ENCODE results near the gene RAF1. TPM values are rescaled to one million over a fixed set of nuclear protein-coding genes. Genes with fewer than 3 reads are reported as not detected.

The RAF1 gene
- total RNA-seq, 1 experiment from 2014 or later = 68.8 TPM

DNA sequence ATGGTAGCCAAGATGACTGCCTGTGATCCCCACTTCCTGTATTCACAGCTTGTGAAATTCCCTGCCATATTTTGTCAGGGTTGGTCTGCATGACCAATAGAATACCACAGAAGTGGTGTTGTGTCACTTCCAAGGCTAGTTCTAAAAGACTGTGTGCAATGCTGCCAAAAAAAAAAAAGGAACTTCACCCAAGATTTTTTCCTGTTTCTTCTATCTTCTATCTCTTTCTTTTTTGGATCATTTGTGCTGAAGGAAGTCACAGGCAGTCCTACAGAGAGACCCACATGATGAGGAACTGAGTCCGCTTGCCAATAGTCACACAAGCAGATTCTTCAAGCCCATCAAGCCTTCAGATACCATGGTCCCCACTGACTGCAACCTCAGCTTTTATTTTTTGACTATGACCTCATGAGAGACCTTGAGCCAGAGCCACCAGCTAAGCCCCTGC lies 18.1 kb upstream of the RAF1 start:
- H3K9me3 ChIP-seq (ENCODE audit: control insufficient read depth, insufficient read depth, low read depth, low read length) = no peaks in the 10 kb centered on the region
- H3K27me3 ChIP-seq (ENCODE audit: control insufficient read depth, insufficient read depth, low read length) = no peaks in the 10 kb centered on the region
- no peak for TF ChIP-seq SIN3A (IDR thresholded peaks at IDR 0.05; ENCODE audit: borderline replicate concordance, insufficient read depth, low read depth, low read length)
- no peak for TF ChIP-seq REST (IDR thresholded peaks at IDR 0.05; ENCODE audit: insufficient read depth in 1 of 2, low read depth in 2 of 2, low read length in 1 of 2)
- TF ChIP-seq TCF7L2 (IDR thresholded peaks at IDR 0.05; ENCODE audit: low read depth, low read length) = no peak
- TF ChIP-seq, protein P1, sequence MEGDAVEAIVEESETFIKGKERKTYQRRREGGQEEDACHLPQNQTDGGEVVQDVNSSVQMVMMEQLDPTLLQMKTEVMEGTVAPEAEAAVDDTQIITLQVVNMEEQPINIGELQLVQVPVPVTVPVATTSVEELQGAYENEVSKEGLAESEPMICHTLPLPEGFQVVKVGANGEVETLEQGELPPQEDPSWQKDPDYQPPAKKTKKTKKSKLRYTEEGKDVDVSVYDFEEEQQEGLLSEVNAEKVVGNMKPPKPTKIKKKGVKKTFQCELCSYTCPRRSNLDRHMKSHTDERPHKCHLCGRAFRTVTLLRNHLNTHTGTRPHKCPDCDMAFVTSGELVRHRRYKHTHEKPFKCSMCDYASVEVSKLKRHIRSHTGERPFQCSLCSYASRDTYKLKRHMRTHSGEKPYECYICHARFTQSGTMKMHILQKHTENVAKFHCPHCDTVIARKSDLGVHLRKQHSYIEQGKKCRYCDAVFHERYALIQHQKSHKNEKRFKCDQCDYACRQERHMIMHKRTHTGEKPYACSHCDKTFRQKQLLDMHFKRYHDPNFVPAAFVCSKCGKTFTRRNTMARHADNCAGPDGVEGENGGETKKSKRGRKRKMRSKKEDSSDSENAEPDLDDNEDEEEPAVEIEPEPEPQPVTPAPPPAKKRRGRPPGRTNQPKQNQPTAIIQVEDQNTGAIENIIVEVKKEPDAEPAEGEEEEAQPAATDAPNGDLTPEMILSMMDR (IDR thresholded peaks at IDR 0.05) = no peak
- no peak for TF ChIP-seq POLR2AphosphoS5 (IDR thresholded peaks at IDR 0.05; ENCODE audit: low read depth, low read length)
- intact Hi-C loops (cut with micrococcal nuclease; ENCODE audit: unreplicated experiment) = no loop called here
- ChIA-PET POLR2A (no interaction called here), CTCF (no interaction called here)
- H3K4me3 ChIP-seq (ENCODE audit: low read depth in 2 of 2, low read length in 2 of 2) = no peak overlapping the region
- DNase-seq (ENCODE audit: low read depth, low spot score) (no peak), ATAC-seq (no peak)
- BruUV-seq (replicated peaks) = no TSS peak
- in situ Hi-C loops (cut with HindIII; ENCODE audit: low pct_unique_long_range_greater_than_20kb, low sequenced_read_pairs) = no loop called here
- no peaks in the 10 kb centered on the region for H3K36me3 ChIP-seq (ENCODE audit: control insufficient read depth, insufficient read depth, low read length)
- peaks cover 8% of the 10 kb centered on the region for H3K4me1 ChIP-seq (ENCODE audit: control insufficient read depth, insufficient read depth, low read length)
- H3K27ac ChIP-seq (ENCODE audit: low read length) = no peak overlapping the region

- no peak overlapping the region for H3K4me3 ChIP-seq (ENCODE audit: low read depth in 2 of 2, low read length in 2 of 2)
- peaks cover 8% of the 10 kb centered on the region for H3K4me1 ChIP-seq (ENCODE audit: control insufficient read depth, insufficient read depth, low read length)
- DNase-seq (ENCODE audit: low read depth, low spot score) (no peak), ATAC-seq (no peak)
- H3K9me3 ChIP-seq (ENCODE audit: control insufficient read depth, insufficient read depth, low read depth, low read length) = no peaks in the 10 kb centered on the region
- no peaks in the 10 kb centered on the region for H3K27me3 ChIP-seq (ENCODE audit: control insufficient read depth, insufficient read depth, low read length)
- in situ Hi-C loops (cut with HindIII; ENCODE audit: low pct_unique_long_range_greater_than_20kb, low sequenced_read_pairs) = no loop called here
- no peaks in the 10 kb centered on the region for H3K36me3 ChIP-seq (ENCODE audit: control insufficient read depth, insufficient read depth, low read length)
- ChIA-PET CTCF (interaction anchor here (0.5 kb wide), 1 partner anchor 94 kb away, joined by 7 read pairs; no protein-coding TSS in a partner anchor), POLR2A (interaction anchor here (0.5 kb wide), 1 partner anchor 35 kb away, joined by 4 read pairs; no protein-coding TSS in a partner anchor)
- no peak overlapping the region for H3K27ac ChIP-seq (ENCODE audit: low read length)
- intact Hi-C loops (cut with micrococcal nuclease; ENCODE audit: unreplicated experiment) = no loop called here
- BruUV-seq (replicated peaks) = no TSS peak
- TF ChIP-seq SIN3A (IDR thresholded peaks at IDR 0.05; ENCODE audit: borderline replicate concordance, insufficient read depth, low read depth, low read length) = no peak
- TF ChIP-seq POLR2AphosphoS5 (IDR thresholded peaks at IDR 0.05; ENCODE audit: low read depth, low read length) = no peak
- TF ChIP-seq REST (IDR thresholded peaks at IDR 0.05; ENCODE audit: insufficient read depth in 1 of 2, low read depth in 2 of 2, low read length in 1 of 2) = no peak
- TF ChIP-seq, protein P1 (IDR thresholded peaks at IDR 0.05) = no peak
- TF ChIP-seq TCF7L2 (IDR thresholded peaks at IDR 0.05; ENCODE audit: low read depth, low read length) = no peak
Observed at GRCh38 chr3:12681089-12681942, 17.4 kb upstream of the RAF1 start.
